ENCODE measurements around the gene B4GALNT3.

The B4GALNT3 gene

DNA sequence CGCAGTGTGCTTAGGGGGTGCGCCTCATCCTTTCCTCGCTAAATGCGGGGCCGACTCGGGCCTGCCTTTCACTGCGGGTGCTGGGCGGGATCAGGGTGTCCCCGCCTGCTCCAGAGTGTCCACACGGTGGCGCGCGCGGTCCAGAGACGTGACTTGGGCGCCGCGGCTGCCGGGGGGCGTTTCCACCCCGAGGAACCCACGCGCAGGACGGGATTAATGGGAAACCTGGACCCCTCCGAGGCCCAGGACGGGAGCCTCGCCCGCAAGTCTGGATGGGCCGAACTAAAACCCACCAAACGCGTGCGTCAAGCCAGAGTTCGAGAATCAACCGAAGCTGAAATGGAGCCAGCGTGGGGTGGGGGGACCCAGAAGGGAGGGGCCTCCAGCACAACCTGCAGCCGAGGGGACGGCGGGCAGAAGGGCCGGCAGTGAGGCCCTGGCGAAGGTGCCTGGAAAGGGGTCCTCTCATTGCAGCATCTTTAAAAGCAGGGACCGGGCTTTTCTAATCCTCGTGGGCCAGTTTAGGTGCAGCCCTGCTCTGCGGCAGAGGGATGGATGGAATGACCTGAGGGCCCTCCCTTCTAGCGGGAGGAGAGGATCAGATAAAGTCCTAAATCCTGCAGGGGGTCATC is 110.2 kb downstream of the B4GALNT3 start:
- Histone ChIP-seq H3K9me3 (ENCODE audit: low read length) (no peaks in the 10 kb centered on the region), H3F3A (ENCODE audit: insufficient read depth, low read length) (no peaks in the 10 kb centered on the region), H3K9ac (ENCODE audit: low read length) (peak overlapping the region; percentile 49; the same call in 1 of the 2 replicates), H2AFZ (ENCODE audit: low read length) (no peak overlapping the region), H4K20me1 (ENCODE audit: insufficient read depth, low read length) (no peaks in the 10 kb centered on the region), H3K36me3 (ENCODE audit: insufficient read depth, low read length) (peaks cover 18% of the 10 kb centered on the region), H3K27ac (ENCODE audit: low read depth, low read length, poor library complexity, severe bottlenecking) (no peak overlapping the region), H3K27me3 (ENCODE audit: insufficient read depth, low read length) (no peaks in the 10 kb centered on the region), H3K9me2 (ENCODE audit: low read depth, low read length) (no peaks in the 10 kb centered on the region), H3K4me3 (ENCODE audit: low read depth, low read length, poor library complexity, severe bottlenecking) (peak overlapping the region; percentile 60), H3K4me1 (ENCODE audit: insufficient read depth, low read length, severe bottlenecking) (peaks cover 14% of the 10 kb centered on the region), H3K4me2 (ENCODE audit: low read length) (peak overlapping the region; percentile 76), H3K79me2 (ENCODE audit: insufficient read depth, low read length) (no peaks in the 10 kb centered on the region)
- TF ChIP-seq EZH2 (IDR thresholded peaks at IDR 0.05; ENCODE audit: borderline replicate concordance, low read length), result no peak
- TF ChIP-seq, protein P1, sequence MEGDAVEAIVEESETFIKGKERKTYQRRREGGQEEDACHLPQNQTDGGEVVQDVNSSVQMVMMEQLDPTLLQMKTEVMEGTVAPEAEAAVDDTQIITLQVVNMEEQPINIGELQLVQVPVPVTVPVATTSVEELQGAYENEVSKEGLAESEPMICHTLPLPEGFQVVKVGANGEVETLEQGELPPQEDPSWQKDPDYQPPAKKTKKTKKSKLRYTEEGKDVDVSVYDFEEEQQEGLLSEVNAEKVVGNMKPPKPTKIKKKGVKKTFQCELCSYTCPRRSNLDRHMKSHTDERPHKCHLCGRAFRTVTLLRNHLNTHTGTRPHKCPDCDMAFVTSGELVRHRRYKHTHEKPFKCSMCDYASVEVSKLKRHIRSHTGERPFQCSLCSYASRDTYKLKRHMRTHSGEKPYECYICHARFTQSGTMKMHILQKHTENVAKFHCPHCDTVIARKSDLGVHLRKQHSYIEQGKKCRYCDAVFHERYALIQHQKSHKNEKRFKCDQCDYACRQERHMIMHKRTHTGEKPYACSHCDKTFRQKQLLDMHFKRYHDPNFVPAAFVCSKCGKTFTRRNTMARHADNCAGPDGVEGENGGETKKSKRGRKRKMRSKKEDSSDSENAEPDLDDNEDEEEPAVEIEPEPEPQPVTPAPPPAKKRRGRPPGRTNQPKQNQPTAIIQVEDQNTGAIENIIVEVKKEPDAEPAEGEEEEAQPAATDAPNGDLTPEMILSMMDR (IDR thresholded peaks at IDR 0.05; ENCODE audit: low read length), result peak; percentile 99

DNA sequence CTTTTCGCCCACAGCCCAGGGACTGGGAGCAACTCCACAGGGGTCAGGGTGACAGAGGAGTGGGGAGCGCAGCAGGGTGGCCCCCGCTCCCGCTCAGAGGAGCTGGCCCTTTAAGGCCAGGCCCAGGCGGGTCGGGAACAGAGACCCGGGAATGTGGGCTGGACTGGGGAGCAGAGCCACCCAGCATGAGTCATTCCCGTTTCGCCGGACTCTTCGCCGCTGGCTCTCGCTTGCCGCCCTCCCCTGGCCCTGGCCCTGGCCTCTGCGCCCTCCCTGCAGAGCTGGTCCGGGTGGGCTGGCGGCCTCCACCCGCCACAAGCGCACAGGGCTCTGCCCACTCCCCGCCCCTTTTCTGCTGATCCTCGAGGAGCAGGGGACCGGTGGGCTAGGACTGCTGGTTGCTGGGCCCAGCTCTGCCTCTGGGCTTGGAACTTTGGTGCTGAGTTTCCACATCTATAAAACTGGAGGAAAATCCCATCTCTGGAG is 110.7 kb downstream of the B4GALNT3 start:
- Histone ChIP-seq H3K79me2 (ENCODE audit: insufficient read depth, low read length) (no peaks in the 10 kb centered on the region), H4K20me1 (ENCODE audit: insufficient read depth, low read length) (no peaks in the 10 kb centered on the region), H3K27me3 (ENCODE audit: insufficient read depth, low read length) (no peaks in the 10 kb centered on the region), H3K9me3 (ENCODE audit: low read length) (no peaks in the 10 kb centered on the region), H2AFZ (ENCODE audit: low read length) (no peak overlapping the region), H3K4me3 (ENCODE audit: low read depth, low read length, poor library complexity, severe bottlenecking) (peak overlapping the region; percentile 60), H3K27ac (ENCODE audit: low read depth, low read length, poor library complexity, severe bottlenecking) (no peak overlapping the region), H3F3A (ENCODE audit: insufficient read depth, low read length) (no peaks in the 10 kb centered on the region), H3K4me2 (ENCODE audit: low read length) (peak overlapping the region; percentile 76), H3K4me1 (ENCODE audit: insufficient read depth, low read length, severe bottlenecking) (peaks cover 17% of the 10 kb centered on the region), H3K9me2 (ENCODE audit: low read depth, low read length) (no peaks in the 10 kb centered on the region), H3K9ac (ENCODE audit: low read length) (no peak overlapping the region; the same call in 1 of the 2 replicates), H3K36me3 (ENCODE audit: insufficient read depth, low read length) (peaks cover 13% of the 10 kb centered on the region)
- TF ChIP-seq, protein P1 (IDR thresholded peaks at IDR 0.05; ENCODE audit: low read length), result no peak
- TF ChIP-seq EZH2 (IDR thresholded peaks at IDR 0.05; ENCODE audit: borderline replicate concordance, low read length), result no peak

DNA sequence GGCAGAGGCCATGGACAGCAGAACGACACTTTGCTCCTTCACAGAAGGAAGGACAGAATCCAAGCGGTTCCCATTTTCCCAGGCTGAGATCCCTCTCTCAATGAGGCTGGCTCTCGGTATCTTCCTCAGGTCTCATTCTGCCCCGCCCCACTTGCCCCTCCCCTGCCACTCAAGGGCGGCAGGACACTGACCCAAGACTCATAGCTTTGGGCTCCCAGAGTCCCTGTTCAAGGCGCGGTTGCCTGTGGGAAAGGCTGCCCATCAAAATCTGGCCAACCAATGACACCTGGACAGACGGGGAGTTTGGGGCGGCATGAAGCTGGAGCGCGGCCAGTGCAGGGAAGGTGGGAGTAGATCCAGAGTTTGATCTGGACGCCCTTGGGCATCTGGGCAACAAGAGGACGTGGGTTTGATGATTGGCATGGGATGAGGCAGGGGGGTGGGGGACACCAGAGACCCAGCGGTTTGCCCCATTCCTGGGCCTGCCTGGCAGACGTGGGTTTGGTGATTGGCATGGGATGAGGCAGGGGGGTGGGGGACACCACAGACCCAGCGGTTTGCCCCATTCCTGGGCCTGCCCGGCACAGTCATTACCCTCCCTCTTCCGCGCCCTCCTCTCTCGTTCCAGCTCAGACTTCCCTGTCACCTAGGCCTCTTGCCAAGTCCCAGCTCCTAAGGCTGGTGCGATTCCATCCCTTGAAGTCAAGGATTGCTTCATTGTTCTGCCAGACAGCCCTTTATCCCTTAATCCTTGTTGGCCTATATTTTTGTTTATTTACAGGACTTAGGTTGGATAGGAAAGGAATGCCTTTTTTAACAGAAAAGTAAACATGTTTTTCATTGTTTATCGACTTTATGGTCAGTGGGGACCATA is 111.4 kb downstream of the B4GALNT3 start:
- Histone ChIP-seq H3K4me1 (ENCODE audit: insufficient read depth, low read length, severe bottlenecking) (peaks cover 24% of the 10 kb centered on the region), H3F3A (ENCODE audit: insufficient read depth, low read length) (no peaks in the 10 kb centered on the region), H3K9me3 (ENCODE audit: low read length) (no peaks in the 10 kb centered on the region), H4K20me1 (ENCODE audit: insufficient read depth, low read length) (no peaks in the 10 kb centered on the region), H3K36me3 (ENCODE audit: insufficient read depth, low read length) (peaks cover 6% of the 10 kb centered on the region; the same call in 1 of the 2 replicates), H3K27ac (ENCODE audit: low read depth, low read length, poor library complexity, severe bottlenecking) (no peak overlapping the region), H3K9me2 (ENCODE audit: low read depth, low read length) (no peaks in the 10 kb centered on the region), H3K4me3 (ENCODE audit: low read depth, low read length, poor library complexity, severe bottlenecking) (no peak overlapping the region), H2AFZ (ENCODE audit: low read length) (no peak overlapping the region), H3K27me3 (ENCODE audit: insufficient read depth, low read length) (no peaks in the 10 kb centered on the region), H3K4me2 (ENCODE audit: low read length) (no peak overlapping the region), H3K9ac (ENCODE audit: low read length) (no peak overlapping the region), H3K79me2 (ENCODE audit: insufficient read depth, low read length) (no peaks in the 10 kb centered on the region)
- no peak for TF ChIP-seq EZH2 (IDR thresholded peaks at IDR 0.05; ENCODE audit: borderline replicate concordance, low read length)
- TF ChIP-seq, protein P1 (IDR thresholded peaks at IDR 0.05; ENCODE audit: low read length), result no peak

Data from OCI-LY1 (cell line).